Stimulated activated CD4-positive, alpha-beta T cell treated with anti-CD3 and anti-CD28 coated beads, Interleukin-1b, Interleukin-23, amount 100 ng/mL, for 48 hours (primary cell): ENCODE measurements around the gene CNR1.
"Not testable (repeated sequence)": the region's sequence is repeated elsewhere in the genome, so short reads cannot be mapped to it uniquely, and the experiment has no call there.

Experiments used
- DNase-seq: peaks from one replicate; pipeline ENCODE4 v3.0.0-alpha.2; 2020

The CNR1 gene

GRCh38 chr6:88165844-88166492 lies at the start of gene CNR1:
Gene CNR1, minus strand, starts transcription at chr6:88166347. Its CDS starts 21,073 bp downstream, at chr6:88145274.
- DNase-seq, result no peak

- DNase-seq, result no peak
Observed at GRCh38 chr6:88211446-88211845, 45.3 kb upstream of the CNR1 start.

GRCh38 chr6:88209301-88209700 lies 43.2 kb upstream of the CNR1 start:
- DNase-seq, result no peak

GRCh38 chr6:88208726-88209125 lies 42.6 kb upstream of the CNR1 start:
- DNase-seq, result no peak

GRCh38 chr6:88201734-88202133 lies 35.6 kb upstream of the CNR1 start:
- DNase-seq, result not testable (repeated sequence)

GRCh38 chr6:88184921-88185320 lies 18.8 kb upstream of the CNR1 start:
- DNase-seq, result no peak

- no peak for DNase-seq
Observed at GRCh38 chr6:88183471-88183870, 17.3 kb upstream of the CNR1 start.

GRCh38 chr6:88179692-88180091 lies 13.5 kb upstream of the CNR1 start:
- no peak for DNase-seq

GRCh38 chr6:88177961-88178464 lies 11.9 kb upstream of the CNR1 start:
- no peak for DNase-seq

- DNase-seq, result no peak
Observed at GRCh38 chr6:88174906-88175305, 8.8 kb upstream of the CNR1 start.

GRCh38 chr6:88171312-88171711 lies 5.2 kb upstream of the CNR1 start:
- DNase-seq, result no peak

- no peak for DNase-seq
Observed at GRCh38 chr6:88168362-88168761, 2.2 kb upstream of the CNR1 start.

GRCh38 chr6:88167352-88167937 lies 1.3 kb upstream of the CNR1 start:
- peak; percentile 11 for DNase-seq

- DNase-seq, result no peak
Observed at GRCh38 chr6:88166493-88167351, 575 bp upstream of the CNR1 start.

GRCh38 chr6:88165087-88165843 lies 882 bp downstream of the CNR1 start:
- no peak for DNase-seq

GRCh38 chr6:88164061-88164460 lies 2.1 kb downstream of the CNR1 start:
- DNase-seq, result no peak

- no peak for DNase-seq
Observed at GRCh38 chr6:88163616-88164015, 2.5 kb downstream of the CNR1 start.

- DNase-seq, result no peak
Observed at GRCh38 chr6:88161940-88162339, 4.2 kb downstream of the CNR1 start.

- no peak for DNase-seq
Observed at GRCh38 chr6:88157106-88157505, 9.0 kb downstream of the CNR1 start.

GRCh38 chr6:88145298-88145963 lies 20.7 kb downstream of the CNR1 start:
- no peak for DNase-seq

- no peak for DNase-seq
Observed at GRCh38 chr6:88144637-88145297, 21.4 kb downstream of the CNR1 start.
